BLaER1 treated with 17β-estradiol and CSF1 and Interleukin-3, amounts not matched to agents 10 nM and 100 nM (cell line): ENCODE measurements around the gene VWA3A.
A peak's percentile ranks its signal among the peaks of the same experiment; 100 is the strongest.

Experiments
- H3K27ac ChIP-seq, 11 experiments: shearing (Covaris generic); formaldehyde crosslinking; 2 replicates each; pipeline ENCODE4 v1.8.1; 2022
- H3K27me3 ChIP-seq, 11 experiments: shearing (Covaris generic); formaldehyde crosslinking; 2 replicates each; pipeline ENCODE4 v1.8.1; 2022
- H3K36me3 ChIP-seq, 11 experiments: shearing (Covaris generic); formaldehyde crosslinking; 2 replicates each; pipeline ENCODE4 v1.8.1; 2022
- H3K4me1 ChIP-seq, 10 experiments: shearing (Covaris generic); formaldehyde crosslinking; 2 replicates each; pipeline ENCODE4 v1.8.1; 2022
- H3K4me2 ChIP-seq, 11 experiments: shearing (Covaris generic); formaldehyde crosslinking; 2 replicates each; pipeline ENCODE4 v1.8.1; 2022
- H3K4me3 ChIP-seq, 10 experiments: shearing (Covaris generic); formaldehyde crosslinking; 2 replicates each; pipeline ENCODE4 v1.8.1; 2022
- H3K9ac ChIP-seq, 11 experiments: shearing (Covaris generic); formaldehyde crosslinking; 2 replicates each; pipeline ENCODE4 v1.8.1; 2022
- H3K9me3 ChIP-seq, 11 experiments: shearing (Covaris generic); formaldehyde crosslinking; replicated peaks in 1 of 11; 2 replicates each; pipeline ENCODE4 v1.8.1; 2022
- H4K20me1 ChIP-seq, 11 experiments: shearing (Covaris generic); formaldehyde crosslinking; 2 replicates each; pipeline ENCODE4 v1.8.1; 2022
- Cebpa-rat ChIP-seq, 11 experiments: shearing (Covaris generic); IDR thresholded peaks; 2 replicates each; pipeline ENCODE4 v1.8.1; 2022

VWA3A gene

DNA sequence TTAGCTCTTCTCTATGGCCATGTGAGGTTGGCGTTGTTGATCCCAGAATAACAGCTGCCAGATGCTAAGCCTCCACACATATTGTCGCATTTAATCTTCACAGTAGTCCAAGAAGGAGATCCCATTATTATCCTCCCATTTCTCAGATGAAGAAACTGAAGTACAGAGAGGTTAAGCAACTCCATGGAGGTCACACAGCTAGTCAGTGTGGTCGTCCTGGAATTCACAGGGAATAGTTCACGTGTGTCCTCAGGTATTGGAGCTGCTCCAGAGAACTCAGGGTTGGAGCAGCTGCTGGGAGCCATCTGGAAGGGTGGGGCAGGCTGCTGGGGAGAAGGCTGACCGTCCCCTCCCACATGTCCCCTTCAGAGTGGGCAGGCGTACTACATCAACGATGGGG is 89.5 kb downstream of the VWA3A start:
- Histone ChIP-seq H3K27me3 (no peaks in the 10 kb centered on the region), H3K4me3 (no peak overlapping the region), H3K4me2 (no peak overlapping the region), H3K36me3 (no peaks in the 10 kb centered on the region), H3K4me1 (no peaks in the 10 kb centered on the region; a peak in 1 of 20 replicates), H3K9ac (no peak overlapping the region), H4K20me1 (no peaks in the 10 kb centered on the region), H3K27ac (no peak overlapping the region), H3K9me3 (no peaks in the 10 kb centered on the region)
- no peak for TF ChIP-seq Cebpa-rat (IDR thresholded peaks at IDR 0.05)

DNA sequence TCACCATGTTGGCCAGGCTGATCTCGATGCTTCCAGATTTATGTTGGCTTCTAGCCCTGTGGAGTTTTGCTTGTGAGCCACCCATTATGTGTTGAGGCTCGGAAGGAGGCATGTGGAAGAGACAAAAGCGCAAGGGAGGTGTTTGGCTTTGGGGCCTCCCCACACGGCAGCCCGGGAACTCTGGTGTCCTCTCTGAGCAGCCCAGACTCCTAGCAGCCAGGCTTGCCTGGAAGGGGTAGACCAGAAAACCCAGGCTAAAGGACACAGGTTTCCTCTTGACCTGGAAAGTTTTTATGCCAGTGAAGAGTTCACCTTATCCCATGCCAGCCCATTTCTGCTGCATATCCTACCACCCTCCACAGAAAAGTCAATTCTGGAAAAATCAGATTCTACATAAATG is 91.0 kb downstream of the VWA3A start:
- Histone ChIP-seq H3K4me3 (no peak overlapping the region), H3K4me1 (peaks cover 3 to 7% (median 5%) of the 10 kb centered on the region in 10 experiments; a peak in 14 of 20 replicates), H3K9ac (no peak overlapping the region), H3K4me2 (no peak overlapping the region), H4K20me1 (no peaks in the 10 kb centered on the region), H3K27ac (no peak overlapping the region), H3K27me3 (no peaks in the 10 kb centered on the region), H3K9me3 (no peaks in the 10 kb centered on the region), H3K36me3 (no peaks in the 10 kb centered on the region)
- no peak for TF ChIP-seq Cebpa-rat (IDR thresholded peaks at IDR 0.05)

DNA sequence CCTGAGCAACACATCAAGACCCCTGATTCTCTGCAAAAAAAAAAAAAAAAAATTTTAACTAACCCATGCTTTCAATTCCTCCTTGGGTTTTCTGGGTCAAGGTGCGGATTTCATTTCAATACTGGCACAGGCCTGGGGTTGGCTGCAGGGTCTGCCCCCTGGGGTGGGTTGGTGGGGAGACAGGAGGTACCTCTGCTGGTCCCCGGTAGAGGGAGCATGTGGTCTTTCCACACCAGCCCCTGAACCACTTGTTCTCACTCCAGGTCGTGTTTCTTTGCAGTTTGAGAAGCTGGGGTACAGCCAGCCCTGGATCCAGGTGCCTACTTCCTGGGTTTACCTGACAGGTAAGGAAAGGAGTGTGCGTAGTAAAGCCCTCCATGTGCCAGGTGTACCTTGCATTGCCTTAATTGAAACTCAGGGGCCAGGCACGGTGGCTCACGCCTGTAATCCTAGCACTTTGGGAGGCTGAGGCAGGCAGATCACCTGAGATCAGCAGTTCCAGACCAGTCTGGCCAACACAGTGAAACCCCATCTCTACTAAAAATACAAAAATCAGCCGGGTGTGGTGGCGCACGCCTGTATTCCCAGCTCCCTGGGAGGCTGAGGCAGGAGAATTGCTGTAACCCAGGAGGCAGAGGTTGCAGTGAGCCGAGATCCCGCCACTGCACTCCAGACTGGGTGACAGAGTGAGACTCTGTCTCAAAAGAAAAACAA is 91.7 kb downstream of the VWA3A start:
- no peak overlapping the region for H3K27ac ChIP-seq
- H3K4me2 ChIP-seq, result no peak overlapping the region
- no peak overlapping the region for H3K4me3 ChIP-seq
- no peaks in the 10 kb centered on the region for H4K20me1 ChIP-seq
- no peaks in the 10 kb centered on the region for H3K9me3 ChIP-seq
- no peaks in the 10 kb centered on the region for H3K36me3 ChIP-seq
- H3K4me1 ChIP-seq, result peaks cover 9 to 14% (median 11%) of the 10 kb centered on the region in 10 experiments
- no peaks in the 10 kb centered on the region for H3K27me3 ChIP-seq
- no peak for TF ChIP-seq Cebpa-rat (IDR thresholded peaks at IDR 0.05)
- no peak overlapping the region for H3K9ac ChIP-seq

DNA sequence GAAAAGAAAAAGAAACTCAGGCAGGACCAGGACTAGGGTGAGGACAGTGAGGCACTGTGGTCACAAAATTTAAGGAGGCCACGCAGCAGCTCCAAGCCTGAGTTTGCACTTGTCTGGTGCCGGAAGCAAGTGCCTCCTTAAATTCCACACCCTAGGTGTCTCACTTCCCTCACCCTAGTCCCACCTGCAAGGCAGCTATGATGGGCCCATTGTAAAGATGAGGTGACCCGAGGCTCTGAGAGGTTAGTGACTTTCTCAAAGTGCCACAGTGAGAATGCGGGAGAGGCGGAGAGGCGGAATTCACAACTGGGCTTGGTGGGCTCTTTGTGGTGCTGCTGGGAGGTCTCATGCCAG is 92.3 kb downstream of the VWA3A start:
- H3K4me2 ChIP-seq, result no peak overlapping the region
- no peak for TF ChIP-seq Cebpa-rat (IDR thresholded peaks at IDR 0.05)

DNA sequence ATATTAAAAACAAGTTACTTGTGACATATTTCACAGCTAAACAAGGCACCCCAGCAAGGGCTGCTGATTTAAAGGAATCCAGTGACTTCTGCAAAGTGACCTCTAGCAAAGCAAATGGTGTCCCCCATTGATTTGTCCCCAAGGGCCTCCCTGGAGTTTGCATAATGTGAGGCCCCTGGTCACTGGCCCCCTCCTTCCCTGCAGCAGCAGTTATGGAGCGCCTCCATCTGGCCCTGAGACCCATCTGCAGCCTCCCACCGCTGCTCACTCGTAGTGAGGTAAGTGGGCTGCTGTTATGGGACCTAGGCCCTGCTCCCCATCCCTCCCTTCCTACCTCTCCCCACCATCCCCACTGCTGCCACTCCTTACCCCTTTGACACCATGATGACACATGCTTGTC is 94.2 kb downstream of the VWA3A start:
- no peak for TF ChIP-seq Cebpa-rat (IDR thresholded peaks at IDR 0.05)
- Histone ChIP-seq H3K9ac (no peak overlapping the region), H3K4me3 (no peak overlapping the region), H3K4me1 (peaks cover 19 to 28% (median 25%) of the 10 kb centered on the region in 10 experiments), H4K20me1 (no peaks in the 10 kb centered on the region), H3K36me3 (no peaks in the 10 kb centered on the region), H3K27me3 (no peaks in the 10 kb centered on the region), H3K9me3 (no peaks in the 10 kb centered on the region), H3K27ac (no peak overlapping the region), H3K4me2 (no peak overlapping the region)

More for the DNA sequence above, 92.3 kb downstream of the VWA3A start:
- no peak overlapping the region for H3K4me3 ChIP-seq
- no peaks in the 10 kb centered on the region for H3K36me3 ChIP-seq
- H3K27ac ChIP-seq, result no peak overlapping the region
- H3K9me3 ChIP-seq, result no peaks in the 10 kb centered on the region
- H3K9ac ChIP-seq, result no peak overlapping the region
- H3K27me3 ChIP-seq, result no peaks in the 10 kb centered on the region
- H4K20me1 ChIP-seq, result no peaks in the 10 kb centered on the region
- peaks cover 14 to 19% (median 17%) of the 10 kb centered on the region in 10 experiments for H3K4me1 ChIP-seq

DNA sequence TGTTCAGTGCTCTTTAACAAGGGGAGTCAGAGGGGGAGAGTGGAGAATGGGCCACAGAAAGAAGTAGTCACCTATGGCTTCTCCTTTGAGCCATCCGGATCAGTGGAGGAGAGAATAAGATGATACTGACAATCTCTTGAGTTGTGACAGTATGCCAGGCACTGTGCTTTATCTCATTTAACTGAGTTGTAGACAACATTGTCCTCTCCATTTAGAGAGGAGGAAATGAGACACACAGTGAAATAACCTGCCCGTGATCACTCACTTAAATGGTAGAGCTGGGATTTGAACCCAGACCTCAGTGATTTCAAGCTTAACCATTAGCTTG is 95.9 kb downstream of the VWA3A start:
- Histone ChIP-seq H3K4me1 (peaks cover 33 to 43% (median 40%) of the 10 kb centered on the region in 10 experiments), H3K36me3 (no peaks in the 10 kb centered on the region), H3K4me3 (no peak overlapping the region), H3K4me2 (peak overlapping the region in 9 of 11 experiments; percentile 3 to 98 (median 95); a peak in 13 of 22 replicates), H3K27ac (peak overlapping the region in 3 of 11 experiments; percentile 74 to 79 (median 76); a peak in 1 of 22 replicates), H3K9me3 (no peaks in the 10 kb centered on the region), H4K20me1 (peaks cover 0 to 8% (median 0%) of the 10 kb centered on the region in 11 experiments; a peak in 1 of 22 replicates), H3K27me3 (peaks cover 0 to 8% (median 7%) of the 10 kb centered on the region in 11 experiments; a peak in 11 of 22 replicates), H3K9ac (0 out of 22 replicates have a peak overlapping the region, but pooled peaks of 3 of the 11 experiments have one; percentile 15 to 80 (median 78))
- TF ChIP-seq Cebpa-rat (IDR thresholded peaks at IDR 0.05), result no peak

DNA sequence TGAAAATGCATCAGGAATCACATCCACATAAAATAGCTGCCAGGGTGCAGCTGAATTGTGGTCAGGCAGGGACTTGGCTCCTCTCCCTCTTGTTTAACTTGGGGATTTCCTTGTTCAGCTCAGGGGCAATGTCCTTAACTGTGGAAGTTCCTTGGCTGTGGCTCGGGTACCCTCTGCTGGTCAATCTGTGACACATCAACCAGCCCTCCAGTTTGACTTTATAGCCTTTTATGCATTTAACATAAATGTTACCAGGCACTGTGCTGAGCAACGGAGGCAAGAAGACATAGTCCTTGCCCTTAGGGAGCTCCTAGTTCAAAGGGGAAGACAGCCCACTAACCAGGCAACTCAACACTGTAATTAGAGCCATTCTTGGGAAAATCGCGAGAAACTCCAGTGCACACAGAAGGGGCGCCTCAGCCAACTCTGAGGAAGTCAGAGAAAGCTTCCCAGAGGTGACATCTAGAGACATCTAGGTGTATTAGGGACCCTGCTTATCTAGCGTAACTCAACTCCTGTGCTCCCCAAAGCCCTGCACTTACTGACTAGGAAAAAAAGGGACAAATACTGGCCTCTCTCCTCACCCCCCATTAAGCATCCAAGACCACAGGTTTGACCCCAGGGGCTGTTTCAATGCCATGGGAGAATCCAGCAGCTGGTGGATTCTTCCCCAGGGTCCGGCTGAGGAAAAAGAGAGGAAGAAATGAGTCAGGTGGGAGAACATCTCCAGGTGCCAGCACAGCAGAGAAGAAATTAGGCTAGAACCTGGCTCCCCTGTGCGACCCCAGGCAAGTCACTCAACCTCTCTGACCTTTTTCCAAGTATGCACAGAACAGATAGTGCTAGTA is 96.5 kb downstream of the VWA3A start:
- TF ChIP-seq Cebpa-rat (IDR thresholded peaks at IDR 0.05), result no peak
- Histone ChIP-seq H3K36me3 (no peaks in the 10 kb centered on the region), H3K9ac (peak overlapping the region; percentile 65 to 83 (median 78); a peak in 19 of 22 replicates), H3K27ac (peak overlapping the region in 9 of 11 experiments; percentile 56 to 79 (median 74); a peak in 18 of 22 replicates), H4K20me1 (peaks cover 0 to 10% (median 0%) of the 10 kb centered on the region in 11 experiments; a peak in 1 of 22 replicates), H3K4me1 (peaks cover 33 to 43% (median 40%) of the 10 kb centered on the region in 10 experiments), H3K27me3 (peaks cover 0 to 14% (median 13%) of the 10 kb centered on the region in 11 experiments; a peak in 14 of 22 replicates), H3K9me3 (no peaks in the 10 kb centered on the region), H3K4me2 (peak overlapping the region; percentile 94 to 99 (median 96)), H3K4me3 (peak overlapping the region in 8 of 10 experiments; percentile 70 to 83 (median 73); a peak in 16 of 20 replicates)

DNA sequence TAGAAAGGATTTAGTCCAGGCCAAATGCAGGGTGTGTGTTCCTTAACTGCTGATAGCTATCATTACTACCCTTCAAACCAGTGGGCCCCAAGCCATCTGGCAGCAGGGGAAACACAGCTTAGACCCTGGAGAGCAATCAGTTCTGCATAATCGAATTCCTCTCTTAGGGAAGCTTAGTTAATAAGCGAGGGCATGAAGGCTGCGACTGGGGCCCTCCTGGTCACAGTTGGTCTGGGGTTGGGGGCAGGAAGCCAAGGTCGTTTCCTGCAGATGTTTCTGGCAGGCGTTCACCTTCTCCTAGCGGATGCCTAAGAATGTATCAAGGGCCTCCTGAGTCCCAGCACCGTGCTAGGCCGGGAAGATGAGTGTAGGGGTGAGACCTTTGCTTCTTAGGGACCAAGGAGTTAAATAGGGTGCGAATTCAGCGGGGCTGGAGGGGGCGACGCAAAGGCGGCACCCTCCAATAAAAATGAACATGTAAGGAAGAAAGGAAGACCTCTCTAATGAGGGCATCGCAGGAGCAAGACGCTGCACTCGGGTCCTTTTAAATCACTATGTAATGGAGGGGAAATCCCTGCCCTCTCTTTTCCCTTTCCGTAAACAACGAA is 97.2 kb downstream of the VWA3A start:
- Histone ChIP-seq H3K27ac (peak overlapping the region; percentile 33 to 79 (median 73); a peak in 21 of 22 replicates), H3K9ac (peak overlapping the region; percentile 65 to 83 (median 78))

More for the DNA sequence above, 97.2 kb downstream of the VWA3A start:
- Histone ChIP-seq H3K4me2 (peak overlapping the region; percentile 94 to 99 (median 96)), H4K20me1 (peaks cover 0 to 10% (median 0%) of the 10 kb centered on the region in 11 experiments; a peak in 1 of 22 replicates), H3K36me3 (no peaks in the 10 kb centered on the region), H3K27me3 (peaks cover 0 to 22% (median 17%) of the 10 kb centered on the region in 11 experiments; a peak in 14 of 22 replicates), H3K4me3 (peak overlapping the region; percentile 70 to 83 (median 73)), H3K9me3 (no peaks in the 10 kb centered on the region), H3K4me1 (peaks cover 34 to 43% (median 41%) of the 10 kb centered on the region in 10 experiments)
- TF ChIP-seq Cebpa-rat (IDR thresholded peaks at IDR 0.05), result no peak
